SK-N-SH treated with all-trans-retinoic acid at 6 μM for 48 hours (cell line): ENCODE measurements around the gene TESK1.
A peak's percentile ranks its signal among the peaks of the same experiment; 100 is the strongest.

Experiments
- ATAC-seq: fragments of 200-7000 bp; cut with Tn5 transposase; 3 replicates; pipeline ENCODE4 v1.9.1; 2020; ENCODE audit warnings: mild to moderate bottlenecking, moderate library complexity
- ARNTL ChIP-seq: fragments of 450-650 bp; formaldehyde crosslinking; IDR thresholded peaks from 2 replicates; pipeline ENCODE4 v1.5.0; 2020; ENCODE audit warnings: low read depth, mild to moderate bottlenecking, moderate library complexity, borderline replicate concordance
- BACH2 ChIP-seq: fragments of 250-450 bp; sonication (Bioruptor Pico); IDR thresholded peaks from 2 replicates; pipeline ENCODE4 v1.9.0; 2021; ENCODE audit warnings: mild to moderate bottlenecking, borderline replicate concordance
- CREB5 ChIP-seq: fragments of 250-450 bp; sonication (Bioruptor Pico); IDR thresholded peaks from 2 replicates; pipeline ENCODE4 v1.5.1; 2020; ENCODE audit warnings: low read depth, mild to moderate bottlenecking, moderate library complexity
- CSDC2 ChIP-seq: fragments of 250-450 bp; sonication (Bioruptor Pico); IDR thresholded peaks from 2 replicates; pipeline ENCODE4 v1.5.0; 2020; ENCODE audit warnings: mild to moderate bottlenecking, moderate library complexity
- ESRRG ChIP-seq: fragments of 250-450 bp; sonication (Bioruptor Pico); IDR thresholded peaks from 2 replicates; pipeline ENCODE4 v1.6.1; 2021; ENCODE audit warnings: mild to moderate bottlenecking
- GLIS3 ChIP-seq: fragments of 250-450 bp; sonication (Bioruptor Pico); IDR thresholded peaks from 2 replicates; pipeline ENCODE4 v1.5.0; 2020; ENCODE audit warnings: mild to moderate bottlenecking, moderate library complexity
- ISL1 ChIP-seq: fragments of 250-450 bp; sonication (Bioruptor Pico); IDR thresholded peaks from 2 replicates; pipeline ENCODE4 v2.1.2; 2022; ENCODE audit warnings: mild to moderate bottlenecking, moderate library complexity
- OSR1 ChIP-seq: fragments of 250-450 bp; sonication (Bioruptor Pico); IDR thresholded peaks from 2 replicates; pipeline ENCODE4 v1.8.0; 2022; ENCODE audit warnings: moderate library complexity, mild to moderate bottlenecking, inconsistent platforms
- PATZ1 ChIP-seq: fragments of 250-450 bp; sonication (Bioruptor Pico); IDR thresholded peaks from 2 replicates; pipeline ENCODE4 v1.8.0; 2020; ENCODE audit warnings: mild to moderate bottlenecking, moderate library complexity, borderline replicate concordance
- POU6F1 ChIP-seq: fragments of 250-450 bp; sonication (Bioruptor Pico); IDR thresholded peaks from 2 replicates; pipeline ENCODE4 v1.8.0; 2021; ENCODE audit warnings: low read depth, mild to moderate bottlenecking, moderate library complexity, borderline replicate concordance
- PPARA ChIP-seq: fragments of 250-450 bp; sonication (Bioruptor Pico); IDR thresholded peaks from 2 replicates; pipeline ENCODE4 v1.5.0; 2020; ENCODE audit warnings: mild to moderate bottlenecking, borderline replicate concordance
- RARB ChIP-seq: fragments of 250-450 bp; sonication (Bioruptor Pico); IDR thresholded peaks from 2 replicates; pipeline ENCODE4 v1.8.0; 2021; ENCODE audit warnings: mild to moderate bottlenecking, moderate library complexity
- TCF4 ChIP-seq: fragments of 250-450 bp; sonication (Bioruptor Pico); IDR thresholded peaks from 2 replicates; pipeline ENCODE4 v1.8.0; 2021; ENCODE audit warnings: mild to moderate bottlenecking, moderate library complexity, borderline replicate concordance
- TOX ChIP-seq: fragments of 250-450 bp; sonication (Bioruptor Pico); IDR thresholded peaks from 2 replicates; pipeline ENCODE4 v1.8.0; 2021; ENCODE audit warnings: mild to moderate bottlenecking, moderate library complexity, borderline replicate concordance
- TSHZ2 ChIP-seq: fragments of 250-450 bp; sonication (Bioruptor Pico); IDR thresholded peaks from 2 replicates; pipeline ENCODE4 v1.5.0; 2020; ENCODE audit warnings: mild to moderate bottlenecking, moderate library complexity
- ZC3H10 ChIP-seq: fragments of 250-450 bp; sonication (Bioruptor Pico); IDR thresholded peaks from 2 replicates; pipeline ENCODE4 v1.5.1; 2021; ENCODE audit warnings: mild to moderate bottlenecking, moderate library complexity
- ZFP30 ChIP-seq: fragments of 450-650 bp; formaldehyde crosslinking; IDR thresholded peaks from 2 replicates; pipeline ENCODE4 v1.5.0; 2022; ENCODE audit warnings: mild to moderate bottlenecking, moderate library complexity
- ZNF565 ChIP-seq: fragments of 450-650 bp; formaldehyde crosslinking; conservative IDR thresholded peaks from 2 replicates; pipeline ENCODE4 v1.5.0; 2020; ENCODE audit warnings: low read depth, mild to moderate bottlenecking, moderate library complexity
- ZNF70 ChIP-seq: fragments of 450-650 bp; formaldehyde crosslinking; IDR thresholded peaks from 2 replicates; pipeline ENCODE4 v1.5.0; 2020; ENCODE audit warnings: mild to moderate bottlenecking, moderate library complexity
- ZNF8 ChIP-seq: fragments of 450-650 bp; formaldehyde crosslinking; IDR thresholded peaks from 2 replicates; pipeline ENCODE4 v1.5.0; 2020; ENCODE audit warnings: mild to moderate bottlenecking, moderate library complexity
- TF ChIP-seq, protein P1 (sequence below): fragments of 250-450 bp; sonication (Bioruptor Pico); IDR thresholded peaks from 2 replicates; pipeline ENCODE4 v1.5.1; 2021; ENCODE audit warnings: mild to moderate bottlenecking, moderate library complexity

TESK1 gene

GRCh38 chr9:35563791-35564197, 41.3 kb upstream of the TESK1 start:
- TF ChIP-seq CREB5 (CRISPR knock-in tag) (no peak), CSDC2 (CRISPR knock-in tag) (no peak), ZNF565 (CRISPR knock-in tag) (no peak), ZNF70 (no peak), ARNTL (CRISPR knock-in tag) (no peak), PPARA (no peak), PATZ1 (CRISPR knock-in tag) (no peak), POU6F1 (CRISPR knock-in tag) (no peak), ISL1 (CRISPR knock-in tag) (no peak), TCF4 (CRISPR knock-in tag) (no peak)
- TF ChIP-seq, all 23 proteins: peak for 0
- ATAC-seq, result peak; percentile 30

- TF ChIP-seq PATZ1 (CRISPR knock-in tag) (no peak), ESRRG (no peak), PPARA (no peak), ARNTL (CRISPR knock-in tag) (no peak), GLIS3 (CRISPR knock-in tag) (no peak), ZNF8 (no peak), OSR1 (CRISPR knock-in tag) (no peak)
These were observed 40.4 kb upstream of the TESK1 start for GRCh38 chr9:35564658-35565061.

GRCh38 chr9:35566417-35566816, 38.6 kb upstream of the TESK1 start:
- no peak for TF ChIP-seq ISL1 (CRISPR knock-in tag)
- no peak for TF ChIP-seq ARNTL (CRISPR knock-in tag)
- TF ChIP-seq ZFP30 (CRISPR knock-in tag), result no peak
- TF ChIP-seq RARB (CRISPR knock-in tag), result no peak
- no peak for TF ChIP-seq OSR1 (CRISPR knock-in tag)
- no peak for TF ChIP-seq TCF4 (CRISPR knock-in tag)
- TF ChIP-seq, protein P1, sequence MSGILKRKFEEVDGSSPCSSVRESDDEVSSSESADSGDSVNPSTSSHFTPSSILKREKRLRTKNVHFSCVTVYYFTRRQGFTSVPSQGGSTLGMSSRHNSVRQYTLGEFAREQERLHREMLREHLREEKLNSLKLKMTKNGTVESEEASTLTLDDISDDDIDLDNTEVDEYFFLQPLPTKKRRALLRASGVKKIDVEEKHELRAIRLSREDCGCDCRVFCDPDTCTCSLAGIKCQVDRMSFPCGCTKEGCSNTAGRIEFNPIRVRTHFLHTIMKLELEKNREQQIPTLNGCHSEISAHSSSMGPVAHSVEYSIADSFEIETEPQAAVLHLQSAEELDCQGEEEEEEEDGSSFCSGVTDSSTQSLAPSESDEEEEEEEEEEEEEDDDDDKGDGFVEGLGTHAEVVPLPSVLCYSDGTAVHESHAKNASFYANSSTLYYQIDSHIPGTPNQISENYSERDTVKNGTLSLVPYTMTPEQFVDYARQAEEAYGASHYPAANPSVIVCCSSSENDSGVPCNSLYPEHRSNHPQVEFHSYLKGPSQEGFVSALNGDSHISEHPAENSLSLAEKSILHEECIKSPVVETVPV (CRISPR knock-in tag), result no peak
- TF ChIP-seq TOX (CRISPR knock-in tag), result no peak
- TF ChIP-seq ESRRG, result no peak
- no peak for TF ChIP-seq ZNF8
- no peak for TF ChIP-seq TSHZ2 (CRISPR knock-in tag)
- no peak for TF ChIP-seq PPARA
- no peak for TF ChIP-seq GLIS3 (CRISPR knock-in tag)
- no peak for TF ChIP-seq ZC3H10
- TF ChIP-seq CSDC2 (CRISPR knock-in tag), result no peak
- no peak for TF ChIP-seq BACH2
- ATAC-seq, result peak; percentile 39

More at GRCh38 chr9:35564658-35565061, 40.4 kb upstream of the TESK1 start:
- ATAC-seq, result no peak
